NCI-H510A treated with DMSO at 0.1 percent for 48 hours (cell line): ENCODE measurements around the gene IGSF9.
A peak's percentile ranks its signal among the peaks of the same experiment; 100 is the strongest.

Experiments used
- DNase-seq: peaks from one replicate; lab custom pipeline; 2025; lab: John Stamatoyannopoulos, UW

The IGSF9 gene, protein sequence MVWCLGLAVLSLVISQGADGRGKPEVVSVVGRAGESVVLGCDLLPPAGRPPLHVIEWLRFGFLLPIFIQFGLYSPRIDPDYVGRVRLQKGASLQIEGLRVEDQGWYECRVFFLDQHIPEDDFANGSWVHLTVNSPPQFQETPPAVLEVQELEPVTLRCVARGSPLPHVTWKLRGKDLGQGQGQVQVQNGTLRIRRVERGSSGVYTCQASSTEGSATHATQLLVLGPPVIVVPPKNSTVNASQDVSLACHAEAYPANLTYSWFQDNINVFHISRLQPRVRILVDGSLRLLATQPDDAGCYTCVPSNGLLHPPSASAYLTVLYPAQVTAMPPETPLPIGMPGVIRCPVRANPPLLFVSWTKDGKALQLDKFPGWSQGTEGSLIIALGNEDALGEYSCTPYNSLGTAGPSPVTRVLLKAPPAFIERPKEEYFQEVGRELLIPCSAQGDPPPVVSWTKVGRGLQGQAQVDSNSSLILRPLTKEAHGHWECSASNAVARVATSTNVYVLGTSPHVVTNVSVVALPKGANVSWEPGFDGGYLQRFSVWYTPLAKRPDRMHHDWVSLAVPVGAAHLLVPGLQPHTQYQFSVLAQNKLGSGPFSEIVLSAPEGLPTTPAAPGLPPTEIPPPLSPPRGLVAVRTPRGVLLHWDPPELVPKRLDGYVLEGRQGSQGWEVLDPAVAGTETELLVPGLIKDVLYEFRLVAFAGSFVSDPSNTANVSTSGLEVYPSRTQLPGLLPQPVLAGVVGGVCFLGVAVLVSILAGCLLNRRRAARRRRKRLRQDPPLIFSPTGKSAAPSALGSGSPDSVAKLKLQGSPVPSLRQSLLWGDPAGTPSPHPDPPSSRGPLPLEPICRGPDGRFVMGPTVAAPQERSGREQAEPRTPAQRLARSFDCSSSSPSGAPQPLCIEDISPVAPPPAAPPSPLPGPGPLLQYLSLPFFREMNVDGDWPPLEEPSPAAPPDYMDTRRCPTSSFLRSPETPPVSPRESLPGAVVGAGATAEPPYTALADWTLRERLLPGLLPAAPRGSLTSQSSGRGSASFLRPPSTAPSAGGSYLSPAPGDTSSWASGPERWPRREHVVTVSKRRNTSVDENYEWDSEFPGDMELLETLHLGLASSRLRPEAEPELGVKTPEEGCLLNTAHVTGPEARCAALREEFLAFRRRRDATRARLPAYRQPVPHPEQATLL

DNA sequence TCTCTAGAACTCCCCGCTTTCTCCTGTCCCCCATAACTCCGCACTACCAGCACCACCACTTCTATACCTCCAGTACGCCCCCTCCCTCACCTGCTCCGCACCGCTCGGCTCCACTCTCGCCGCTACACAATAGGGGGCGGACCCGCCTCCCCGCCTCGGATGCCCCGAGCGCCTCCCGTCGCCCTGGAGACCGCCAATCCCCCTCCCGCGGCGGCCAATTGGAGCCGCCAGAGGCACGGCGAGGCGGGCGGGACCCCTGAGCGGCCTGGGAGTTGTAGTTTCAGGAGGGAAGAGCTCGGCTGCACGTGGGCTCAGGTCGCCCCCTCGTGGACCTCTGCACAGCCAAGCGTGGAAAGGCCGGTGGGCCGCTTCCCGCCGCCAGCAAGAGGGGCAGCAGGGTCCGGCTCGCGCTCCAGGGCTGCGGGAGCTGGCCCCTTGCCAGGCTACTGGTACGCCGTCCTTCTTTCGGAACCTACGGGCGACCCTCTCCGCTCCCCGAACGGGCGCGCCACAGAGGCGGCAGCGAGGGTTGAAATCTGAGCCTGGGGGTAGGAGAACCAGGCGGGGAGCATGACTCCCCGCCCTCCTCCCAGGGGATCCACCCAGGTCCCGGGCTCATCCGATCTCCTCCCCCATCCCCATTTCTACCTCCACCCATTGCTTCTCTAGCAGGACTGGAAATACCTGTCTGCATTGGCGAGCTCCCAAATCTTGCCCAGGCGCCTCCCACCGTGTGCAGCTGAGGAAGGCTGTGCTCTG, at the start of gene IGSF9:
Gene IGSF9 (minus strand): TSS at position 131 of the 759 bp plus-strand sequence. CDS start 2,159 bp downstream, outside the sequence.
- DNase-seq: peak; percentile 86

DNA sequence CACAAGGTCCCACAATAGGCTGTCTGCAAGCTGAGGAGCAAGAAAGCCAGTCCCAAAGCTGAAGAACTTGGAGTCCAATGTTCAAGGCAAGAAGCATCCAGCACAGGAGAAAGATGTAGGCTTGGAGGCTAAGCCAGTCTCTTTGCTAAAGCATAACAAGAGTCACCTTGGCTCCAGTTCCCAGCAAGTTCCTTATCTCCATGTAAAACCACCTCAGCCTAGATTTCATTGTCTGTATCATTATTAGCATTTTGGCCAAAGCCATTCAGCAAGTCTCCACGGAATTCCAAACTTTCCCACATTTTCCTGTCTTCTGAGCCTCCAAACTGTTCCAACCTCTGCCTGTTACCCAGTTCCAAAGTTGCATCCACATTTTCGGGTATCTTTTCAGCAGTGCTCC, 49.5 kb upstream of the IGSF9 start:
- no peak for DNase-seq

DNA sequence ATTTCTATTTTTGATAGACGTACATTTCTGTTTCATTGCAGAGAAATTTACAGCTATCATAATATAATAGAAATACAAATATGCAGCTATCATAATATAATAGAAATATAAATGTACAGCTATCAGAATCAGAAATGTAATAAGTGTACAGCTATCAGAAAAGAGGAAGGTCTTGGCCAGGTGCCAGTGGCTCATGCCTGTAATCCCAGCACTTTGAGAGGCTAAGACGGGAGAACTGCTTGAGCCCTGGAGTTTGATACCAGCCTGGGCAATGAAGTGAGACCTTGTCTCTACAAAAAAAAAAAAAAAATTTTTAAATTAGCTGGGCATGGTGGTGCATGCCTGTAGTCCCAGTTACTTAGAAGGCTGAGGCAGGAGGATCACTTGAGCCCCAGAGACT, 48.5 kb upstream of the IGSF9 start:
- no peak for DNase-seq

DNA sequence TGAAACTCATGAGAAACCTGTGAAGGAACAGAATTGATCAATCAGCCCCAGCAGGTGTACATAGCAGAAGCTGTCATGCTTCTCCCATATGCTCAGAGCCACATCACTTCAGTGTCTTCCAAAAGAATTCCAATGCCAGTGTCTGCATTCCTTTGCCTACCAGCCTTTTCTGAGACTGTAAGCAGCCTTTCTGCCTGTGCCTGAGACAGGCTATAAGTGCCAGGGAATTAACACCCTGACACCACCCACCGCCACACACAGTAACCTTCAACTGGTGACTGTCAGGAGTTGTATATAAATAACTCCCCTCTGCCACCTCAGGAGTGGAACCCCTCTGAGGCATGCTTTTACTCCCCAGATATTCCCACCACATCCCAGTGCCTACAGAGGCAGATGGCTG, 46.7 kb upstream of the IGSF9 start:
- no peak for DNase-seq

DNA sequence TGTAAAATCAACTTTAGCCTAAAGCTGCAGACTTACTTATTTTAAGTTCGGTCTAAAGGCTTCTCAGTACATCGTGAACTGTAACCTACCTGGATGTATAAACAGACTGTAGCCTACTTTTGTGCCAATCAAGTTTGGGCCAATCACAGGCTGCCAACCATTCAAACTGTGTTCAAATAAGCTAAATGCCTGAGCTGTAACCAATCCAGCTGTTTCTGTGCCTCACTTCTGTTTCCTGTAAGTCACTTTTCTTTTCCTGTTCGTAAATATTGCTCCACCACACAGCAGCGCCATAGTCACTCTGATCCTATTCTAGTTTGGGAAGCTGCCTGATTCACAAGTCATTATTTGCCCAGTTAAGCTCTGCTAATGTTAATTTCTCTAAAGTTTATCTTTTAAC, 46.1 kb upstream of the IGSF9 start:
- no peak for DNase-seq

DNA sequence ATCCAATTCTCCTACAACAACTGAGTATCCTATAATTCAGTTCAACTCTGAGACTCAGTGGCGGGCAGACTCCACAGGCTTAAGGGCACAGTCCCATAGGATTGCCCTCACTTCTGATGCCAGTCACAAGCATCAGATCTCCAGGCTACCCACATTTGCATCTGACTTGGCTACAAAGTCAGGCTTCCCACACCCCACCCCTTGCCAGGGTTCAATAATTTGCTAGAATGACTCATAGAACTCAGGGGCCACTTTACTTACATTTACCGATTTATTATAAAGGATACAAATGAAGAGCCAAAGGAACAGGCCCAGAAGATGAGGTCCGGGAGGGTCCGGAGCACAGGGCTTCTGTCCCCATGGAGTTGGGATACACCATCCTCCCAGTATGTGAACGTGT, 44.6 kb upstream of the IGSF9 start:
- no peak for DNase-seq

DNA sequence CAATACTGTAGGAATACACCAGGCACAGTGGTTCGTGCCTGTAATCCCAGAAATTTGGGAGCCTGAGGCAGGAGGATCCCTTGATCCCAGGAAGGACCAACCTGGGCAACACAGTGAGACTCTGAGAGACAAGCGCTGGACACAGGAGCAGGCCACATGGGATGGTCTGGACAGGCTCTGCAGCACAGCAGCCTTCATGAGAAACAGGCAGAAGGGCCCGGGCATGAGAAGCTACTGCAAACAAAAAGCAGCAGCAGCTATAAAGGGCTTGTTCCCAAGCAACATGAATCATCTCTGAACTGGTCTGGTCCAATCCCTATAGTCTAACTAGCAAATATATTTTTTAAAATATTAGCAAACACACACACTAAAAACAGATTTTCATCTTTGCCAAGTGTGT, 44.2 kb upstream of the IGSF9 start:
- DNase-seq: no peak

DNA sequence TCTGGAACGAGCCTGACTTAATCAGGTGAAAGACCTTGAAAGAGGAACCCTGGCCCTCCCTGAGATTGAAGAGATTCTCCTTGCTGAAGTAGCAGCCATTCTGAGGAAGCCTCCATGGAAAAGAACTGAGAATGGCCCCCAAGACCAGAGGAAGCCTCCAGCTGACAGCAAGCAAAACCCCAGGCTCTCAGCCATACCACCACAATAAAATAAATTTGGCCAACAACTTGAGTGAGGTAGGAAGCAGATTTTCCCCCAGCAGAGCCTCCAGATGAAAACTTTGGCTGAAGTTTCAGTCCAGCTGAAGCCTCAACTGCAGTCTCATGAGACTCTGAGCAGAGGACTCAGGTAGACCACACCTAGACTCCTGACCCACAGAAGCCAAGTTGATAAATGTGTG, 42.6 kb upstream of the IGSF9 start:
- no peak for DNase-seq

DNA sequence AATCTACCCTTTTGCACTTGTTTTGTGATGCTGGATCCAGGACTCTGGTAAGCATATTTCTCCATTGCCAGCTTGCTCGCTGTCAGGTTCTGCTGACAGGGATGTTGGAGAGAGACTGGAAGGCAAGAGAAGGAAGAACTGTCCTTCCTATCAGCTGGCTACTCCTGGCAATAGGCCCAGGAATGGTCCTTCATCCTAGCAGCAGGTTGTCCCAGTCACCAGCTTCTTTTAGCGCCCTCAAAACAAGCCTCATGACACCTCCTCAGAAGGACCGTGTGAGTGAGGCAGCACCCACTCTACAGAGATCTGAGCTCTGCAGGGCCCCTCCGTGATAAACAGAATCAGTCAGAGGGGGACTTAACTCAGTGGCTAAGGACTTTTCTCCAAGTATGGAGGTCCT, 41.8 kb upstream of the IGSF9 start:
- DNase-seq: no peak

DNA sequence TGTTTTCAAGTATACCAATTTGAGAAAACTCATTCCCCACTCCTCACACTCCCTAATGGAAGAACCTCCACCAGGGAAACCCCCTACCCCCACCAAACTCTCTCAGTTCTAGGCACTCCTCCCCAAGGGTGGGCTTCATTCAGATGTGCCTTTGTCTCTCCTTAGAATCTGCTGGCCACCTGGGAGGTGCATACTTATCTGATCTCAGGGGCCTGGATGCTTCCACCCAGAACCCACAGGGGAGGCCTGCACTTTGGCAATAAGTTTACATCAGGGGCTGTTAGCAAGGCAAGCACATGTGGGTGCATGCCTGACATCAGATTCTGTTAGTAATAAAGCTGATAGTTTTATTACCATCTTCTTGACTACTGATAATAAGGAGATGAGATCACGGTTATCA, 41.1 kb upstream of the IGSF9 start:
- no peak for DNase-seq

DNA sequence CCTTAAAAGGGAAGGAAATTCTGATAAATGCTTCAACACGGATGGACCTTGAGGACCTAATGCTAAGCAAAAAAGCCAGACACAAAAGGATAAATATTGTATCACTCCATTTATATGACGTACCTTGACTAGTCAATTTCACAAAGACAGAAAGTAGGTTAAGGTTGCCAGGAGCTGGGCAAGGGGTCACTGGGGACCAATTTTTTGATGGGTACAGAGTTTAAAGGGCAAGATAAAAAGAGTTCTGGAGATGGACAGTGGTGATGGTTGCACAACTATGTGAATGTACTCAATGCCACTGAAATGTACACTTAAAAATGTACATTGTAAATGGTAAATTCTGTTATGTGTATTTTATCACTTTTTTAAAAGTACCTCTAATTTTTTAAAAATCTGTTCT, 40.7 kb upstream of the IGSF9 start:
- no peak for DNase-seq

DNA sequence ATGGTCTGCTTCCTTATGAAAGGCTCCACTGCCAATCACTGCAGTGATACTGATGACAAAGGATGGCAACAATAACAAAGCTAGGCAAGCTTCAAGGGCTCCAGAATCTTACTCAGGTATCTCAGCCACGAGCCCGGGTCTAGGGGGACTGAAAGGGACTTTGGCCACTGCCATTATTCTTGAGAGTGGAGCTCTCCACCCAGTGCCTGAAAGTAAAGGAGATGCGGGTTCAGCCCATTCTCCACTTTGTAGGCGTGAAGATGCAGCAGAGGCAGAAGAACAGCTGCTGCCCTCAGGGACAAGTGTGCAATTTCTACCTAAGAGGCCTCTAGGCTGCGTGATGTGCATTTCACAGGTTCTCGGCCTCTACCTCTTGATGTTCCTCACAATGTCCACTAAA, 40.1 kb upstream of the IGSF9 start:
- DNase-seq: no peak

DNA sequence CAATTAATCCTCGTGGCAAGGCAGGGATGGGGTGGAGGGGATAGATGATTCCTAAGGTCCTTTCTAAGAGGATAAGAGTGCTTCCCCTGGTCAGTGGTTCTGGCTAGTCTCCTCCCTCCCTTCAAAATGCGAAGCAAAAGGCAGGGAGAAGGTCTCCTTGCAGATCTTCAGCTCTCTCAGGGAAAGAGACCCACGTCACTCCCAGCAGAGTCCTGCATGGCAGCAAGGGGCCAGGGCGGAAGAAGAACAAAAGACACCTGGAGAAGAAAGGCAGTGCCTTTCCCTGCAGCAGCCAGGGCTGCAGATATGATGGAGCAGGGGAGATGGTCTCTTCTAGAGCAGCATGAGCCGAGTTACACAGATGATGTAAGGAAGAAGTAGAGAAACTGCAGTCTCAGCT, 38.3 kb upstream of the IGSF9 start:
- DNase-seq: no peak

DNA sequence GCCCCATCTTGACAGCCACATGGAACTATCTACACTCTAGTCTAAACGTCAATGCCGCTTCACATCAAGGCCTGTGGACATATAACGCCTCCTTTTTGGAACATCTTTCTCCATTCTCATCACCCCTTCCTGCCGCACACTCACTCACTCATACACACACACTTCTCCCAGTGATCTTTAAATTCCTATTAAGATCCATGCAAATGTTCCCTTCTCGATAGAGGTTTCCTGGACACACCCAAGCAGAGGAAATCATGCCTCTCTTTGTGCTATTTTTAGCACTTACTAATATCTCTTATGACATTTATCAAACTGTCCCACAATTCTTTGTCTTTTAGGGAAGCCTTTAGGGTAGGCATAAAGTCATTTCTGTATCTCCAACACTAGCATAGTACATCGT, 36.9 kb upstream of the IGSF9 start:
- DNase-seq: no peak

DNA sequence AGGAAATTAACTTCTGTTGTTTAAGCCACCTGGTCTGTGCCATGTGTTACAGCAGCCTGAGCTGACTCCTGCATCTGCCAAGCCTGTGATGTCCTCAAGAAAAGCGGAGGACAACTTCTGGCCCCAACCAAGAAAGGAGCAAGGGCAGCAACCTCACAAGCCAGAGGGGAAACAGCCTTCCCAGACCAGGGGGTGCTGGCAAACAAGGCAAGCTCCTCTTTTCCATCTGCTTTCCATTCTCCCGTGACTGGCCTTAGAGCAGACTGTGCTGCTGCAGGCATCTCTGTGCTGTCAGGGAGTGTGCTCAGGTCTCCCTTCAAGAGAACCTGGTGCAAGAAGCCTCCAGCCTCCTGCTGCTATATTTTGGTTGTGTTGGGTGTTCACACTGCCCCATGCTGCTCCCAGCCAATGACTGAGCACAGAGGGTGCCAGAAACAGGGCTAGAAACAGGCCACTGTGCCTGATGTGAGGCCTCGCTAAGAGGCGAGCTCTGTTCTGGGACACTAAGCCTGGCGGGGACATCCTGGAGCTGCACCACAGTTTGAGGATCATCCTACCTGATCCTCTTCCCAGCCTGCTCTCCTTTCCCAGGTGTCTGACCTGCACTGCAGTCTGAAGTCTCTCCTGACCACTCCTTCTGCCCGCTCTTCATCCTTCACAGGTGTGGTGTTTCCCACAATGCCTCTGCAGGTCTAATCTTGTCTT, 36.1 kb upstream of the IGSF9 start:
- DNase-seq: no peak

DNA sequence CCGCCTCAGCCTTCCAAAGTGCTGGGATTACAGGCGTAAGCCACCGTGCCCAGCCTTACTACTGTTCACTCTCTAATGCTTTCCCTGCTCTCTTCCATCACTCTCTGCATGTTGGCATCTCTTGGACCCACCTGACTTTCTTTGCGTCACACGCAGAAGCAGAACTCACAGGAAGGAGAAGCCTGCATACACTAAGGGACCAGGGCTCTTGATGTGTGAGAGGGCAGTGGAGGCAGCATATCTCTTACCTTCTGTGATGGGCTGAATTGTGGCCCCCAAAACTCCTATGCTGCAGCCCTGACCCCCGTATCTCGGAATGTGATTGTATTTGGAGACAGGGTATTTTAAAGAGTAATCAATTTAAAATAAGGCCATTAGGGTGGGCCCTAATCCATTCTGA, 35.4 kb upstream of the IGSF9 start:
- DNase-seq: no peak

DNA sequence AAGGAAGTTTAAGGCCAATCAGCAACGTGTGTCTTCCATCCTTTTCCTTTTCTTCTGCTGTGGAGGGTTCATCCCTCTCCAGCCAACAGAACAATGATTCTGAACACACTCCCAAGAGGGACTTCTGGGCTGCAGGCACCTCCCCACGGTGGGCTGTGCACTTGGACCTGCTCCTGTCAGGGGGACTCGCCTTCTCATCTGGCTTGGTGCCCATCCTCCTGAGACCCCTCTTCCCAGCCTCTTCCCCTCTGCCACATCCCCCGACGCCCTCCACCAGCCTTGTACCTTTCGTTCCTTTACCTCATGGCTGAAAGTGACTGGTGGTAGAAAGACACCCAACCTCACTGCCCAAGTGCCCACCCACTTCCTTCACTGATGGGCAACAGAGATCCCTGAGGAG, 34.7 kb upstream of the IGSF9 start:
- no peak for DNase-seq

DNA sequence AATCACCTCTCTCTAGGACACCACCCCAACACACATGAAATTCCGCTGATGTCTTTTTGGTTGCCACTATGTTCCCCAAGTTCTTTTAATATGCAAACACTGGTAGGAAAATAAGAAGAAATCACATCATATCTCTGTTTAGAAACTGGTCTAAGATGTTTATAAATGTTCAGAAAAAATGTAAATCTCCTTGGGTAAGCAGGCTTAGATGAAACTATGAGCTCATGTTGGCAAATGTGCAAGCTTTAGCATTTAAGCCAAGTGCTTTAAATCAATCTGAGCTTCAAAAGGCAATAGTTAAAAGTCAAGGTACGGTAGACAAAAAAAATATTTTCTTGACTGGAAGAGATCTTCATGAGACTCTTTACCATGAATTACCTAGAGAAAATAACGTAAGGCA, 33.8 kb upstream of the IGSF9 start:
- DNase-seq: no peak

DNA sequence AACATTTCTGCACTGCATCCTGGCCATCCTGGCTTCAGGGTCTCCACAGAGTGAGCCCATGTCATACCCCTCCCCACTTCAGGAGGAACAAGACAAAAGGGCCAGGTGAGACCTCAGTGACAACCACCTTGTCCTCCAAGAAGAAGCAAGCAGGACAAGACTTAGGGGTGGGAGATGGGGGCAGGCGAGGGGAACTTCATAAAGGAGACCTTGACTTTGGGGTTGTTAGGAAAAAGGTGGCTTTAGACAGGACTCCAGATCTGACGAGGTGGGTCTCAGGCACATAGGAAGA, 32.6 kb upstream of the IGSF9 start:
- no peak for DNase-seq

DNA sequence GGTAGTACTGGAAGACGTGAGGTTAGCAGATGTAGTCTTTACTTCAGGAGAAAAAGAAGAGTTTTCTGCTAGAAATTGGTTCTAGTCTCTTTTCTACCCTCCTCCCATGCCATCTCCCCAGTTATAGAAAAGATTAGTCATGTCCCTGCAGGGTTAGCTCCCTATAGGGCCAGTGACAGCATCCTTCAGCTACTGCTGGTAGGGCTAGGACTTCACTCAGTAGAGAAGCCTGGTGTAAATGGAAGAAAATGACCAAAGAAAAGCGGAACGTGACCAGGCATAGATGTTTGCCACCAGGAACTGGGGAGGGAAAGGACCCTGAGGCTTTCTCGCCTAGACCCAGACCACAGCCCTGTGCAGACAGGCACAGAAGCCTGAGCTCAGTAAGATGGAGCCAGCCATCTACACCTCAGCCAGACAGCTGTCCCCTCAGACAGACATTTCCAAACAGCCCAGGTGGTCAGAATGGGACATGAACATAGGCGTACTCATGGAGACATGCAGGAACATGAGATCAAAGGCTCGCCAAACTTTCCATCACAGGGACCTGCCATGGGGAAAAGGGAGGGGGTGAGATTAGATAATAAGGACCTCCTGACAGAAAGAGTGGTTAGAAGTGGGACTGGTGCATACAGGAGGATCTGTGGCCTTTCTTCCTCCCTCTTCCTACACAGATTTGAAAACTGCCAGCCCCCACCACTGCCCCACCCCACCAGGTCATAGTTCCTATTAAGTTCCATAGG, 32.1 kb upstream of the IGSF9 start:
- DNase-seq: no peak
